Measurements from ENCODE around the gene WNK3.
A peak's percentile ranks its signal among the peaks of the same experiment; 100 is the strongest.

WNK3 gene

DNA sequence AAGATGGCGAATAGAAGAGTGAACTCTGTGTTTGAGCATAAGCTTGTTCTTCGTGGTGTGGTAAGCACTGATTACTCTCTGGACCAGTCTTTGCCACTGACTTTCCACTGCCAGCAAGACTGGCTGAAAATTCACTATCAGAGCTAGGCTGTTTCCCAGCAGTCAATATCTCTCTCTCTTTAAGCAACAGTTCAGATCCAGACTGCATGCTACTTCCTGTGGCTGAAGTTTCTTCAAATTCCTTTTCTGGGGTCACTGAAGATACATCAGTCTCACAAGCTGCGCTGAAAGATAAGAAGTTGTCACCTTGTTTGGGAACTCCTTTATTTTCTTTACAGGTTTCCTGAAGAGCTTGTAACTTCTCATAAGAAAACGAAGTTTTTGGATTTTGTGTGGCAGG is 120.8 kb downstream of the WNK3 start:
- DNase-seq = no peak

DNA sequence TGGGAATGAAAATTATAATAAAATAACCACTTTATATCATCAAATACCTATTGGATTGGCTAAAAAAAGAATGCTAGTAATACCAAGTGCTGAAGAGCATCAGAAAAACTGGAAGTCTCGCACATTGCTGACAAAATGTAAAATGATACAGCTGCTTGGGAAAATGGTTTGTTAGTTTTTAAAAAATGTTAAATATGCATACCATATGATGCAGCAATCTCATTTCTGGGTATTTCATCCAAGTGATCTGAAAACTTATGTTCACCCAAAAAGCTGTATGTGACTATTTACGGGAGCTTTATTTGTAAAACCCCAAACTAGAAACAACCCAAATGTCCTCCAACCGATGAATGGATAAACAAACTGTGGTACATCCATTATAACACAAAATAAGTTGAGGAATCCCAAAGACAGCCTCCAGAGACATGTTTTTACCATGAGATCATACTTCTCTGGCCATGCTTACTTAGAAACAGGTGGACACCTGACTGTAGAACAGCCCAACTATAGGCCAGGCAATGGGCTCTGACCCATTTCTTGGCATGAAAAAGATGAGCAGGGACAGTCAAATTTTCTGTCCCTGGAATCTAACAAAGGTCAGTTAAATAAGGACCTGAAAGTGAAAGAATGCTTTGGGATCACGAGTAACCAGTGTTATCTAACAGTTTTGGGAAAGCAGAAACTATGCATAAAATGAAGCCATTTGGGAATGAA is 127.3 kb downstream of the WNK3 start:
- no peak for DNase-seq

DNA sequence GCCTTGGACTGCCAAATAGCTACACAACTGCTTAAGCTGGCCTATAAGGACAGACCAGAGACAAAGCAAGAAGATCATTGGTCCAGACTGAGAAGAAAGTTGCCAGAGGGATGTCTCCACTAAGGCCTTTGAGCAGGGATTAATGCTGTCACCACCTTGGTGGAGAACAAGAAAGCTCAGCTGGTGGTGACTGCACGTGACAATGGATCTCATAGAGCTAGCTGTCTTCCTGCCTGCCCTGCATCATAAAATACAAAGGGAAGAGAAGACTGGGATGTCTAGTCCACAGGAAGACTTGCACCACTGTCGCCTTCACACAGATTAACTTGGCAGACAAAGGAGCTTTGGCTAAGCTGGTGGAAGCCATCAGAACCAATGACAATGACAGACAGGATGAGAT is 134.3 kb downstream of the WNK3 start:
- no peak for DNase-seq

DNA sequence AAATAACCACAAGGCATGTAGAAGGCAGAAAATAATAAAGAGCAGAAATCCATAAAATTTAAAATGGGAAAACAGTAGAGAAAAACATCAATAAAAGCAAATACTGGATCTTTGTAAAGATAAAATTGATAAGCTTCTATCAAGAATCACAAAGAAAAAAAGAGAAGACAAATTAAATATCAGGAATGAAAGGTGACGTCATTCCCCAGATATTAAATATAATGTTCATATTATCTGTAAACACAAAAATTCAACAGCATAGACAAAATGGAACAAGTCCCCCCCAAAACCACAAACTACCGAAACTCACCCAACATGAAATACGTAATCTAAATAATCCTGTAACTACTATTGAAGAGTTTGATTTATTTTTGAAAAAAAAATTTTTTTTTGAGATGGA is 144.2 kb downstream of the WNK3 start:
- DNase-seq = no peak

DNA sequence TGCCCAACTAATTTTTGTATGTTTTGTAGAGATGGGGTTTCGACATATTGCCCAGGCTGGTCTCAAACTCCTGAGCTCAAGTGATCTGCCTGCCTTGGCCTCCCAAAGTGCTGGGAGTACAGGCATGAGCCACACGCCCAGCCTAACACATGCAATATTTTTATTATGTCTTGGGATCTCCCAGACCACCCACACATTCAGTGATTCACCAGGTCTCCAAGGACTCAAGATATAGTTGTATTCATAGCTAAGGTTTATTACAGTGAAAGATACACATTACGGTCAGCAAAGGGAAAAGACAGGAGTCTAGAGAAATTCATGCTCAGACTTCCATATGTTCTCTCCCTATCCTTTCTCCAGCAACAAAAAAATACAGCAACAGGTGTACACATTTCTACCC is 149.3 kb downstream of the WNK3 start:
- no peak for DNase-seq

DNA sequence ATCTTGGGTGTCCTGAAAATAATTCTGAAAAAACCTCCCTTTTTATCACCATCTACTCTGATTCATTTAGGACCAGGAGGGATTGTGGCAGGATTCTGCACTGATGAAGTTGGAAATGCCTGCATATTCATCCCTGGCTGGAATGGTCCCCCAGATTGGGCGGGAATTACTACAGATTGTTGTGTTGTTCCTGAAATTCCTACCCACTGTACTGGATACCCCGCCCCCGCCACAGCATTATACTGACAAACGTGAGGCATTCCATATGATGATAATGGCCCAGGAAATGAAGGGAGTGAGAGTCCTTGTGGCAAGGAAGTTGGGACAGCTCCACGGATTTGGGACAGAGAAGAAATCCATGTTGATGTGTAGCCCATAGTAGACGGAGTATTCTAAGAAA is 159.6 kb downstream of the WNK3 start:
- DNase-seq = no peak

DNA sequence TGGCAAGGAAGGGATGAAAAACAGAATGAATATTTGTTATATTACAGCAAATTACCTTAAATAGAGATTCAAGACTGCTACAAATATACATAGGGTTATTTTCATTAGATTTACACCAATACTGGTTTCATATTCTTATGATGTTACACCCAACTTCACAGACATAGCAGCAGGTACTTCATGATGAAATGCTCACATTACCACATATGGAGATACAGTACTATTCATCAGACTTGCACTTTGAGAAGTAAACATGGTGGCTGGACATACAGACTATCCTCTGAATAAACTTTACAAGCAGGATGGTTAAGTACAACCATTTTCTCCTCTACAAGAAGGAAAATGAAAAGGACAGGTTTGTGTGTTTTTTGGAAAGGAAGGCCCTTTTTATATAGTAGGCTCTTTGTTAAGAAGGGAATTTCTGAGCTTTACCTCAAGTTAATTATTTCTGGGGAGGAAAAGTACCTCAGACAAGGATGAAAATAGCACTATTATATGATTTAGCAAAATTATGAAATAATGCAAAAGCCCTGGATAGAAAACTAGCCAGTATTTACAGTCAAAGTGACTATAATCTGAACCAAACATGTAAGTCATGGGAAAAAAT is 162.8 kb downstream of the WNK3 start:
- no peak for DNase-seq

DNA sequence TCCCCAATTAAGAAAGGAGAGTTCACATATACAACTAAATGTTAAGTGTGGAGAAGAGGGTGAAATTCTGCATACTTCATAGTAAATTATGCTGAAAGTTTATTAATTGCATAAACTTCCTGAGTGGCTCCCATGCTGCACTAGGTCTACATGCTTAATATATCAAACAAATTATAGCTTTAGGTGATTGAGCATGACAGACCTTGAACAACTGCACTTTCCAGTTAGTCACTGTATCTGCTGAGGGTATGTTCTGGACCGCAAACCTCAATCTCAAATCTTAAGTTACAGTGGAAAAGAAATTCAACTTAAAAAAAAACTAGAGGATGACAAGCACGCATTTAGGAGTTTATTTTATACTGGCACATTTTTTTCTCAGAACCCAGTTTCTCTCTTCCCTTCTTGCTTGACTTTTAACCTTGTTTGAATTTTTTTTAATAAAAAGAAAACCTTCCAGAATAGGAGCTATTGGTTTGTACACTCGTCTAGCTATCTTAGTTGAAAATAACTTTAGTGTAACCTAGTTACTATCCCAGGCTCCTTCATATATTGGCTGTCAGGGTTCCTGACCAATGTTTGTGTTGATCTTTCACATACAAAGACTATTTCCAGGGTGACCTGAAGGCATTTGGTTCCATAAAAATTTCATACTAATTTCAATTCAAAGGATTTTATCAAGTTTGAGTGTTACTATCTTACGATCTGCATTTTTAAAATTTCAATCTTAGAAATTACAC is 164.6 kb downstream of the WNK3 start:
- no peak for DNase-seq

DNA sequence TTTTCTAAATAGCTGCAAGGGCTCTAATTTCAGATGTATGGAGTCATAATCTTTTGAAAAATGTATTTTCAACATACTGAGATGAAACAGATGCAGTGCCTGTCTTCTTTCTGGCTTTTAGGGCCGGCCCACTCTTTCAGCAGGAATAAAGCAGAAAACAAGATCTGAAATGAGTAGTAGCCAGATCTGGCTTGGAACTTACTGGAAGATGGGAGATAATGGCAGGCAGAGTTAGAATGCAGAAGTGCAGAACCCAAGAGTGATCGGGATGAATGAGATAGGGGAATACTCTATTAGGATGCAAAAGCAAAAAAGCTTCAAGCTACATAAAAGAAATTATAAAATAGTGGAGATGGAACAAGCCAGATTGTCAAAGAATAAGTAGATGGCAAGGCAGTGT is 173.4 kb downstream of the WNK3 start:
- DNase-seq = no peak

DNA sequence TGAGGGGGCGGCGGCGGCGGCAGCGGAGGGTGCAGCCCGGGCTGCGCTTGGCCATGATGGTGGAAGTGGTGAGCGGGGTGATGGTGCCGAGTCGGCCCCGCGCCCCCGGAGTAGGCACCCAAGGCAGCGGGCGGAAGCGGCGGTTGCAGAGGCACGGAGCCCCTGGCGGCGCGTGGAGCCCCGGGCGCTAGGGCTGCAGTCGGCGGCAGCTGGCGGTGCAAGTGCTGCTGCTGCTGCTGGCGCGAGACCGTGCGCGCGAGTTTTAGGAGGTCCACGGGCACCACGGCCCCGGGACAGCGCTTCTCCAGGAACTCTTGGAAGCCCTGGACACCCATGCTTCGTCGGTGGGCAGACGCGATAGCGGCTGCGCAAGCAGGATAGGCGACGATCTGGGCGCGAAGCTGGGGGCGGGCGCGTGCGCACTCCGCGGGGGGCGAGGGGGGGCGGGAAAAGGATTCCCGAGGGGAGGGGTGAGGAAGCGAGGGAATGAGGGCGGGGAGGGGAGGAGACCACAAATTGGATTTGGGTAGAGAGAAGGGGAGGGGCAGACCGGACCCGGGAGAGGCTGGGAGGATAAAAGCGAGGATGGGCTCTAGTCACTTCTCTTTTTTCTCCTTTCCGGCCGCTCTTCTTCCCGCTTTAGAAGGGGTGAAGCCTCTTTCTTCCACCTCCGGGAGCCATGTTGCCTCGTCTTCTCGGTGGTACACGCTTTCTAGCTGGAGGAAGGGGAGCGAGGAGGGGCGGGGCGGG is 174.8 kb downstream of the WNK3 start, which contains the start of gene FAM120C:
FAM120C (minus strand) TSS at position 391 of the 750 bp plus-strand sequence; CDS start at position 335, 56 bp downstream.
- DNase-seq = peak; percentile 25

DNA sequence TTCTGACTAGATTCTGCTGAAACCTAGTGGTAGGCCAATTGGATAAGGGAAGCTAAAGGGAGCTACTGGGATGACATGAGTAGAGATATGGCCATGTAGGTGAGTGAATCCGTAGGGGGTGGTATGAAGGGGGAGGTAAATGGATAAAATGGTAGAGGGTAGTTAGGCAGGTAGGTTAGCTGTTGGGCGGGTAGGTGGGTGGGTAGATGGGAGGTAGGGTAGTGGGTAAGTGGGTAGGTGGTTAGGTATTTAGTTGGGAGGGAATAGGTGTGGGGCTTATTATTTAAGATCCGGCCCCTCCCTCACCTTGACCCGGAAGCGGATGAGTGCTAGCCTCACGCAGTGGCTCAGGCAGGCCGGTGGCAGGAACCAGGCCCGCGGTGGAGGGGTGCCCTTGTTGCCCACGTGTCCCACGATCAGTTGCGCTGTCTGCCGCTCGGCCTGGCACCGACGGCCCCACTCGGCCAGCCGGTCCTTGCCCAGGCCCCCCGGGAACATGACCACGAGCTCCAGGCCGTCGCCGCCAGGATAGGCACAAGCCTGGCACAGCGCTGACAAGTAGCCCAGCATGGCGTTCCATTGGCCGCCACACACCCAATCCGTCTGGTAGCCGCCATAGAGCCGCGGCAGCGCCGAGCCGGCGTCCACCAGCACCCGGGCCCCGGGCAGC is 175.5 kb downstream of the WNK3 start:
- no peak for DNase-seq

DNA sequence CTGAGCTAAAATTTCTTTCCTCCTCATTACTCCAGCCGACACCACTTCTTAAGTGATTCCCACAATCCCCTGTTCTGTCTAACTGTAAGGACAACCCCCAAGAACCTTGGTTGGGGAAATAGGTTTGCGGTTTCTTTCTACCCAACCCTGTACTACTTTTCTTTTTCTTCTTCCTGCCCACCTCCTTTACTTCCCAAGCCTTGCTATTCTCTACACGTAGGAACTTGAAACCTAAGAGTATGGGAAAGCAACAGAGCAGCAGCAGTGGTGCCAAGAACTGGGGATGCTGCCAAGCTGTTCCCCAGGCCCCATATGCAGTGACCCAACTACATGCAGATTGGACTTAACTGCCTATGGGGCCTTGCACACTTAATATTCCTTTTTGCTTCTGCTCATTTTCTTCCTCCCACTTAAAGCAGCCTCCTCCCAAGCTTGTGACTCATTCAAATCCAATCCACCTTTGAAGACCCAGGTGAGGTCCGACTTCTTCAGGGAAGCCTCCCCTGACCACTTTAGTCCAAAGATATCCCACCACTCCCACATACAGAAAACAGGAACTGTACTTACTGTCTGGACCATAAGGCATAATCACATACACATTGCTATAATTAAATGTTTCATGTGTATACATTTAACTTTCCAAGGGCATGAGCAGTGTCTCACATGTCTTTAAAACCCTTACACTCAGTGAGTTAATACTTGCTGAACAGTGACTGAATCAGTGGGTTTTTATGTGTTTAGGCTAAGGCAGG is 176.5 kb downstream of the WNK3 start:
- DNase-seq = no peak

DNA sequence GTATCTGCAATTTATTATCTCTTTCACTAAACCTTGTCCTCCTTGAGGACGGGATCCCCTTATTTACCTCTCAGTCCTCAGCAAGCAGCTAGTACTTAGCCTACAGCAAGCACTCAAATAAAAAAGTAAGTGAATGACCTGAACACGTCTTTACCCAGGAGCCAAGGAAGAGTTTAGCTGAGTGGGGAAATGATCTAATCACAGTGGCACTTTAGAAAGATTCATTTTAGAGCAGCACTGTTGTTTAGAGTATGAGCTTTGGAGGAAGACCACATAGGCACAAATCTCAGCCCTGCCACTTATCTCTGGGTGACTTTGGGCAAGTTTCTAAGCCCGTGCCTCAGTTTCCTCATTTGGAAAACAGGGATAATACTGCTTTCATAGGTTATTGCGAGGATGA is 177.4 kb downstream of the WNK3 start:
- no peak for DNase-seq

DNA sequence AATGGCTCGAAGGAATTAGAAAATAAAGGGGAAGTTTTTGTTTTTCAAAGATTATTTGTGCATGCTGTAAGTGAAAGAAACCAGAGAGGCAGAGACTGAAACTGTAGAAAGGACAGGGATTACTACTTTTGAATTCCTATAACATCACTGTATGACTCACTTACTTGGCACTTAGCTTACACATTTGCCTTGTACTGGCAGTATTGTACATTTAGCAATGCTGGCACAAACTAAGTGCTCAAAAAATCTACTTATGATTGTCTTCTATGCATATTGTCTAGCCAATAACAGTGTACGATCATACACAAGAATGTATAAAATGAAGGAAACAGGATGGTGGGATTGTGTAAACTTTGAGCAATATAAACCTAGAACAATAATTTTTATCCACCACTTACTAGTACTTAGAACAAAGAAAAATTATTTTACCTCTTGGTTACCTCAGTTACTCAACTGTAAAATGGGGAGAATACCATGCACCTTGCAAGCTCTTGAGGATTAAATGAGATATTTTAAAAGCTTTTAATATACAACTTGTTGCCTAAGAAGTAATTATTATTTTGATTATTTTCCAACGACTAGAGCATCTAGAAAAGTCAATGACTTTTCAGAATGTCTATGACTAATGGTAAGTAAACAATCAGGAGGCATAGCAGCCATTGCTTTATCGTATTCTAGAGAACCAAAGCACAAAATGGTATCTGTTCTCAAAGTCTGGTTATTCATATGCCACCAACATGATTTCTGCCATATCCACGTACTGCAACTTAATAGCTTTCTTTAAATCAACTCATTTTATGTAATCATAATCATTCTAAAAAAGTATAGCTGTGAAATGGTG is 179.5 kb downstream of the WNK3 start:
- DNase-seq = no peak

DNA sequence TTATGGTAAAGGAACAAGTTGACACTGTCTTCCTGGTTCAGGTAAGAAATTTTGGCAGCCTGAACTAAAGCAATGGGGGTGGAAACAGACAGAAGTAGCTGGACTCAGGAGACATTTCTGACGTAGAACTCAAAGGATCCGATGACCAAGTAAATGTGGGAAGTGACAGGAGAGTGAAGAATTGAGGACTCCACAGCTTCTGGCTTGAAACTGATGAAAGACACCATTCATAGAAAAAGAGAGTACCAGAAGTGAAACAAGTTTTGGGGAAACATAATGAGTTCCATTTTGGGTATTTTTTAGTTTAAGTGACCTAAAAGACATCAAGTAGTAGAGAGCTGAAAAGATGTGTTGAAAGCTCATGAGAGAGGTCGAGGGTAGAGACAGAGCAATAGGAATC is 180.5 kb downstream of the WNK3 start:
- DNase-seq = no peak

DNA sequence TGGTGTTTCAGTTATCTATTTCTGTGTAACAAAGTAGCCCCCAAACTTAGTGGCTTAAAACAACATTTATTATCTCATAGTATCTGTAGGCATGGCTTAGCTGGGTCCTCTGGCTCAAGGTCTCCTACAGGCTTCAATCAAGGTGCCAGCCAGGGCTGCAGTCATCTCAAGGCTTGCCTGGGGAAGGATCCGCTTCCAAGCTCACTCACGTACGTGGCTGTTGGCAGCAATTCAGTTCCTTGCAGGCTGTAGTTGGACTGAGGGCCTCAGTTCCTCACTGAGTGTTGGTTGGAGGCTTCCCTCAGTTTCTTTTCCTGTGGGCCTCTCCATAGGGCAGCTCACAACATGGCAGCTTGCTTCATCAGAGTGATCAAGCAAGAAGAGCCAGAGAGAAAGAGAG is 184.1 kb downstream of the WNK3 start:
- no peak for DNase-seq

DNA sequence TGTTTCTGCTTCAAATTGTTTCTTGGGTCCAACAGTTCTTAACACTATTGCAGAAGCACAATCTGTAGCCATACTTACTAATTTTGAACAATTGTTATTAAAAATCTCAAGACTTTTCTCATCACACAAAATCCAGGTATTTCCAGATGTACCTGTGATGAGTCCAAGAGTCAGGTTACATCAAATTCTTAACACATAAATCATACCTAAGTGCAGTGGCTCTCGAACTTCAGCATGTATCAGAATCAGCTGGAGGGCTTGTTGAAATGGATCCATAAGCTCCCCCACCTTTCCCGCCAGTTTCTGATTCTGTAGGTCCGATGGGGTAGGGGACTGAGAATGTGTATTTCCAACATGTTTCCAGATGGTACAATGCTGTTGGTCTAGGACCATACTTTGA is 185.4 kb downstream of the WNK3 start:
- no peak for DNase-seq

DNA sequence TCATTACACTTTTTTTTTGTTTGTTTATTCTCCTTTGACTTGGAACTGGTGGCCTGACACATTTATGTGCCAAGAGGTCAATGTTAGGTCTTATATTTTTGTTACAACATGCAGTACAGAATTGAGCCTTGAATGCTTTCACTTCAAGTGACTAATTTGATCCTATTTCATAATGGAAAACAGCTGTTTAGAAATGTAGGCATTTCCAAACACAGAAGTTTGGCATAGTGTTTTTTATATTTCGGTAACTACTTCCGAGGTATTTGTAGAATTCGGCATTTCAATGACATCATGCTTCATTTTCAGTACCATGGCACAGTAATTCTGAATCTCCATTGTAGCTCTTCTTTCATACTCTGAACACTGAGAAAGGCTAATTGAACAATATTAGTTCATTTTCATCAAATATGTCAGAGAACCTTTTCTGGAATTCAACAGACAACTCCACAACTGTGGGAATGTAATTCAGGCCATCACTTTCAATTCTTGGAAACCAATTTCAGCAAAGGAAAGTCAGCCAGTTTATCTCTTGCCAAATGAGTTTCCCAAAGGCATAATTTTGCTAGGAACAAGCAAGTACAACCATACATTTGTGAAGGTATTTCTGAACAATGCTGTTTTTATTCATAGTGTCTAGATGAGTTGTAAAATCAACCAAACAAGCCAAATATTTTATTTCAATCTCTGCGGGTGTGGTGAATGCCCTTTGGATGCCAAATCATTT is 186.2 kb downstream of the WNK3 start:
- no peak for DNase-seq

DNA sequence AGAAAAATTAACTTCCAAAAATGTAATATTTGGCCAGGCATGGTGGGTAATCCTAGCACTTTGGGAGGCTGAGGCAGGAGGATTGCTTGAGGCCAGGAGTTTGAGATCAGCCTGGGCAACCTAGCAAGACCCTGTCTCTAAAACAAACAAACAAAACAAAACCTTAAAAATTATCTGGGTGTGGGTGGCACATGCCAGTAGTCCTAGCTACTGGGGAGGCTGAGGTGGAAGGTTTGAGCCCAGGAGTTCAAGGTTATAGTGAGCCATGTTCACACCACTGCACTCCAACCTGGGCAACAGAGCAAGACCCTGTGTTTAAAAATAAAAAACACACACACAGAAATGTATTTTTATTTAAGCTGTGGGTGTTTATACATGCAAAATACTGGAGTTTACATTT is 186.8 kb downstream of the WNK3 start:
- no peak for DNase-seq

DNA sequence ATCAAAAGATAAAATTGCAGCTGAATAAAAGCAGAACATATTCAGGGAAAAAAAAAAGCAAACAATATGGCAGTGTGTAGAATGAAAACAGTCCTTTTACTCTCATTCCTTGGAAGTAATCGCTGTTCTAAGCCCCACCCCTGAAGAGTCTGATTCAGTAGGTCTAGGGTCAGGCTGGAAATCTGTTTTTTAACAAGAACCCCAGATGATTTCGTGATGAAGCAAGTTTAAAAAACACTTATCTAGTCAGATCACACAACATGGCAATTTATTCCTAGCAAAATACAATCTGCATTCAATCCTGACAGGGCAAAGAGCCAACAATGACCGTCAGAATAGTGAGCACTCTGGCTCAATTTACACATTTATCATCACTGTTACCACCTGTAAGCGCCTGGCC is 190.9 kb downstream of the WNK3 start:
- no peak for DNase-seq

DNA sequence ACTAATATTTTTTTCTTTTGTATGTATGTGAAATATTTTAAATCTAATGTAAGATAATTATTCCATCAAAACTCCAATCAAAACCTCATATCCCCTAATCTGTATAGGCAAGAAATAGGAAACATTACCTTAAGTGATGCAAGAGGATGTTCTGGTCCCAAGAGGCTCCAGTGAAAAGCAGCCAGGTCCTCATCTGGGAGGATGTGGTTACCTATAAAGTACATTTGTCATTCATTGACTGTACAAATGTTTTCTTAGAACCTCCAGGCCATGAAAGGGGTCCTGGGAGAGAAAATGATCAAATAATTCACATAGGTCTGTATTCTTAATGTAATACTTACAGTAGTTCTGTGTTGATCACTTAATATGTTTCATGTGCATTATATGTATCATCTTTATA is 200.3 kb downstream of the WNK3 start:
- DNase-seq = no peak

All from SIG-M5 (cell line).